Right ventricle myocardium superior (tissue), 1 donor: ENCODE data around the gene ZNF778. TPM values are rescaled to one million over a fixed set of nuclear protein-coding genes. Genes with fewer than 3 reads are reported as not detected.
"Not testable (repeated sequence)": the region's sequence is repeated elsewhere in the genome, so short reads cannot be mapped to it uniquely, and the experiment has no call there.

Experiments
- ATAC-seq: fragments of 200-7000 bp; cut with Tn5 transposase; one replicate; pipeline ENCODE4 v1.9.1; 2020; ENCODE audit warnings: mild to moderate bottlenecking; ENCODE audit not compliant: poor library complexity
- DNase-seq: peaks from one replicate; pipeline ENCODE4 v3.0.0-alpha.2; 2020
- intact Hi-C: fragments of 100-400 bp; cut with DNase I; formaldehyde crosslinking; loops from one replicate; pipeline ENCODE4 v1.11.2; 2022
- total RNA-seq: library from RNA; stranded (reverse); fragmentation: NEBNext Ultra II Directional; extraction: Animal tissue kit (Norgen Biotek cat#: 25700); gene quantifications from one replicate; pipeline ENCODE4 v1.2.1, GENCODE V29; 2021
- donor health status: DM: no; HTN: yes; CAD: no; lungs with severe emphysema.

The ZNF778 gene
- total RNA-seq, 1 donor from 2014 or later = 9.9 TPM

DNA sequence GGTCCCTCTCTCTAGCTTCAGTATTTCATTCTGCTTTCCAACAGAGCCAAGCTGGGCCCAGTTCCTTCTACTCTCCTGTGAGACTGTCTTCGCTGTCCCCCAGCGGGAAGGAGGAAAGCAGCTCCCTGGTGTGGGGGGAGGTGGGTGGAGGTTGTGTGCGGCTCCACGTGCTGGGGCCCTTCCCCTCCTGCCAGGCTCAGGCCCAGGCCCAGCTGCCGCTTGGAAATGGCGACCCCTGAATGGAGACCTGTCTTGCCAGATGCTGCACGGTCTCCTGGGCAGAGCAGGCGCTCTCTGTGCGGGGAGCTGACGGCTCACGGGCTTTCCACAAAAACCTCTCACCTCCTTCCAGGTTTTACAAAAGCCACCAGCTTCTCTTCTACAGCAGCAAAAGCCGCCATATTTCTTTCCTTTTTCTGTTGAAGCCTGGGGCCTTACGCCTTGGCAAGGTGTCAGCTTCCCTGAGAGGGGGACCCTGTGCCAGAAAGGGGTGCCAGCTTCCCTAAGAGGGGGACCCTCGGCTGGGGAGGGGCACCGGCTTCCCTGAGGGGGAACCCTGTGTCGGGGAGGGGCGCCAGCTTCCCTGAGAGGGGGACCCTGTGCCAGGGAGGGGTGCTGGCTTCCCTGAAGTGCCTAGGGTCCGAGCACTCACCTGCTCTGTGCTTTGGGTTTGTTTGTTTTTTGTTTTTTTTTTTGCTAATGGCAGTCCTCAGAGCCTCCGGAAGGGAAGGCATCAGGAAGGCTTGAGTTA lies 47.5 kb downstream of the ZNF778 start:
- intact Hi-C loops = no loop called here
- DNase-seq (peak; percentile 22), ATAC-seq (no peak)

DNA sequence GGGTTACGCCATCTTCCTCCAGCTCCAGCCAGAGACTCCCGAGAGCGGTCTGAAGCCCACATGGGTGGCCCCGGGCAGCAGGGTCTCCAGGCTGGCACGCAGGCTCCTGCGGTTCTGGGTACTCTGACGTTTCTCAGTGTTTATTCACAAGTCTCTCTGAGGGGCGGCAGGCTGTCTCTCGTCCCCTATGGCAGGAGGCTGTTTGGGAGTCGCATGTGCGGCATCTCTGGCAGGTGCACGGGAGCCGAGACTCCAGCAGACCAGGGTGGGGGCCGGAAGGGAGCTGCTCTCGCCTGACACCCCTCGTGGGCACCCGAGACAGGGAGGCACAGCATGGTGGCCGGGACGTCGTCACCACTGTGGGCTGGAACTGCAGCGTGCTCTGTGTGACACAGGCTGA lies 48.1 kb downstream of the ZNF778 start:
- intact Hi-C loops = no loop called here
- ATAC-seq (no peak), DNase-seq (peak; percentile 25)

DNA sequence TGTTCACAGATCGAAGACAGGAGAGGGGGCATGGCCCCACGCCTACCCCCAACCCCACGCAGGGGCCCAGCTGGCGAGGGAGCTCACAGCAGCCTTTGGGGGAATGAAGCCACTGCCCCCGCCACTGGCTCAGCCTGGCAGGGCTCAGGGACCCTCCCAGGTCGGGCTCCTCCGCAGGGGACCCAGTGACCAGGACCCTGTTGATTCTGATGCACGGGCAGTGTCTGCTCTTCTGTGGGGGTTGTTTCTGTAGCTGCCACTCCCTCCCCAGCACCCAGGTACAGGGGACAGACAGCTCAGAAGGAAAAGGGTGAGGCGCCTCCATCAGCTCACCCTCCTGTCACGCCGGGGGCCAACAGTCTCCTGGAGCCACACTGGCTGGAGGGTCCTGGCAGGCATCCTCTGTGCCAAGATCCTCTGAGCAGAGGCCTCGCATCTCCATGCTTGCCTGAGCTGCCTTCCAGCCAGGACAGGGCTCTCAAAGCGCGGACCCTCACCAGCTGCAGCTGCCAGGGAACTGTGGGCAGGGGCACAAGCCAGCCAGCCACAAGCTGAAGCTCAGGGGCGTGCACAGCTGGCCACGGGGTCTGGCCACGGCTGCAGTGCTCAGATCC lies 49.1 kb downstream of the ZNF778 start:
- DNase-seq = peak; percentile 23

DNA sequence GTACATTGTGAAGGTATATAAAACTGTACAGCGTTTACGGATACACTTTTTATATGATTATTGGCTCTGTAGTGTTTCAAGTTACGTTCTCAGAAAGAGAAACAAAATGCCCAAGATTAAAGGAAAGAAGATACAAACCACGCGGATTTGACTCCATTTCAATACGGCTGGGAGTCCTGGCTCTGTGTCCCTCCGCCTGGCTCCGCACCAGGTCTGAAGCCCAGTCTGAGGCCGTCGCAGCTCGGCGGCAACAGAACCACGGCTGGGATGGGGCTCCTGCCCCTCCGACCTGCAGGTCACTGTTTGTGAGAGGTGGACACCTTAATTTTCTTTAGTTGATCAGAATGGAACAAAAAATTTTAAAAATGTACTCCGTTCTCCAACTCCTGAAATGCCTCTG lies 50.2 kb downstream of the ZNF778 start:
- ATAC-seq, intact Hi-C loops, DNase-seq: not testable (repeated sequence)

More for the DNA sequence above, 49.1 kb downstream of the ZNF778 start:
- peak; percentile 9 for ATAC-seq
- intact Hi-C loops = no loop called here

DNA sequence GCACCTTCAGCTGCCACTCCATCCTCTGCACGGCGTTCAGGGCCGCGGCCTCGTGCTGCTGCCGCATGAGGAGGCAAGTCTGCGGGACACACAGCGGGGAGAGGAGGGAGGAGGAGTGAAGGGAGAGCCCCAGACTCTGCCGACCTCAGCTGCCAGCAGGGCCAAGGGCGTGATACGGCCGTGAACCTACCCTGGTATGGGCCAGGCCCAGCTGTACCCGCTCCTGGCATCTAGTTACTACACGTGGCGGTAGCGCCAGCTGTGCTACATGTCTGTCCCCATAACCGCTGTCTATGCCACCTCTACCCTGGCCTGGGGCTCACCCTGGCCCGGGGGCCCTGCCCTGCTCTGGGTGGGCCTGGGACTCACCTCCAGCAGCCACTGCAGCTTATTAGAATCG lies 51.1 kb downstream of the ZNF778 start:
- peak; percentile 24 for DNase-seq
- intact Hi-C loops = no loop called here
- ATAC-seq = no peak

DNA sequence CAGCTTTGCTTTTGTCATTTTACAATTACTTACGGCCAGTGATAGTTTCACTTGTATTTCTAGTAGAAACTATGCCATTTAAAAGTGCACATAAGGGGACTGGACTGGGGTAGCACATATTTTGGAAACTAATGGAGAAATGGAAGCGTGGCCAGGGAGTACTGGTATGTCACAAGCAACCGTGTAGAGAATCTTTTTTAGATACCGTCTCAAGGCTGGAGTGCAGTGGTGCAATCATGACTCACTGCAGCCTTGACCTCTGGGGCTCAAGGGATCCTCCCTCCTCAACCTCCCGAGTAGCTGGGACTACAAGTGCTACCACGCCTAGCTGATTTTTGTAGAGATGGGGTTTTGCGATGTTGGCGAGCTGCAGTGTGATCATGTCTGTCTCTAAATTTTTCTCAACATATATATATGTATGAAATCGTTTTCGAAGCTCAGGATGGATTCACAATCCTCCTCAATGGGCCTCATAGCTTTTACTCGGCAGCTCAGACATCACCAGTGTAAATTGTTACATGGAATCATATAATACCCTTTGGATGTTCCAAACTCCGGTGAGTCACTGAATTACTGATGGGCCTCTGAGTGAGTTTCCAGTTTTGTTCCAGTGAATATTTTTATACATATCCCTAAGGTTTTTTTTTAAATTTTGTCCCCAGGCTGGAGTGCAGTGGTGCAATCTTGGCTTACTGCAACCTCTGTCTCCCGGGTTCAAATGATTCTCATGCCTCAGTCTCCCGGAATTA lies 51.7 kb downstream of the ZNF778 start:
- ATAC-seq (no peak), DNase-seq (peak; percentile 43)
- intact Hi-C loops = no loop called here

DNA sequence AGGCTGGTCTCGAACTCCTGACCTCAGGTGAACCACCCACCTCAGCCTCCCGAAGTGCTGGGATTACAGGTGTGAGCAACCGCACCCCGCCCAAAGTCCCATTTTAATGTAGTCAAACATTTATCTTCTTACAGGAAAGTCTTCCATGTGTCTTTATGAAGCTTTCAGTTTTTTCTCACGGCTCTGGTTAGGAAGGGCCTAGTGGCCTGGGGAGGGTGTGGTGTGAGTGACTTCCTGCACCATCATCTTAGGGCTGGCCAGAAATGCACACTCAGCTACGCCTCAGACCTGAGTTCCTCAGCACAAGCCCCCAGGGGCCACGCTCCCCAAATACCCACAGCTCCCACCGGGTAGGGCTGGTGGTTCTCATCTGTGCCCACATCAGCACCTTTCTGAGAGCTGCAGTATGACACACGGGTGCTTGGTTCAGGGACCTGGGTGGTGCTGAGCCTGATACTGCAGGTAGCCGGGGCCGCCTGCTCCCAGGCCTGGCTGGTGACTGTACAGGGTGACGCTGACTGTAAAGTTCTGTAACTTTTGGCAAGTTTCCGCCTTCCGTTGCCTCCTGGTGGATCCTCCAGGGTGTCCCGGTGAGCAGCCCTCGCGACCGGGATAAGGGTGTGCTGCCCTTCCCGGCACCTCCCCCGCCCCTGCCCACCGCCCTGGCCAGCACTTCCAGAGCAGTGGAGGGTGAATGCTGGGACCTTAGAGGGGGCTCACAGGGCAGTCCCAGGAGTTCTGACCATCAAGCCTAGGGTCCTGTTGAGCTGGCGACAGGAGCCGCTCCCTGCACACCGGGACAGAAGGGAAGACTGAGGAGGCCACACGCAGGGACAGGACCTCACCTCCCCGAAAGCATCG lies 52.5 kb downstream of the ZNF778 start:
- ATAC-seq (no peak), DNase-seq (peak; percentile 29)
- intact Hi-C loops = no loop called here

DNA sequence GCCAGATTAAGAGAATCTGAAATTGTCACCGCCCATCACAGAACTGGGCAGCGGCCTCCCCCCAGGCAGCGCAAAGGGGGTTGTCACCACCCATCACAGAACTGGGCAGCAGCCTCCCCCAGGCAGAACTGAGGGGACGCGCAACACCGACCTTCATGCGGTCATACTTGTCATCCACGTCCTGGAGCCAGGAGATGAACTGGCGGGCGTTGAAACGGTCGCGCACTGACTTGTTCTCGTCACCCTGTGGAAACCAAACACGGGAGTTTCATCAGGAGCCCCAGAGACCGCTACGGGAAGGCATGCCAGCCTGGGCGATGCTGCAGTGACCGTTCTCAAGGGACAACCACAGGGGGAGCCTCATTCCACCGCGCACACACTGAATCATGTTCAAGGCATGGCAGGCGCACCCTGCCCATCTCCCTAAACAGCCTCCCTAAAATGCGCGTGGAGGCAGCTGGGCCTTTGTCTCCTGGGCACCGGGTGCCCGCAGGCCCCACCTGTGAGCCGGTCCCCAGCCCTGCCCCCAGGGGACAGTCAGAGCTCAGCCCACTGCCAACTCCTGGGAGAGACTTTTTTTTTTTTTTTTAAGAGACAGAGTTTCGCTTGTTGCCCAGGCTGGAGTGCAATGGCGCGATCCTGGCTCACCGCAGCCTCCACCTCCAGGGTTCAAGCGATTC lies 53.3 kb downstream of the ZNF778 start:
- DNase-seq (peak; percentile 14), ATAC-seq (no peak)
- intact Hi-C loops = no loop called here

DNA sequence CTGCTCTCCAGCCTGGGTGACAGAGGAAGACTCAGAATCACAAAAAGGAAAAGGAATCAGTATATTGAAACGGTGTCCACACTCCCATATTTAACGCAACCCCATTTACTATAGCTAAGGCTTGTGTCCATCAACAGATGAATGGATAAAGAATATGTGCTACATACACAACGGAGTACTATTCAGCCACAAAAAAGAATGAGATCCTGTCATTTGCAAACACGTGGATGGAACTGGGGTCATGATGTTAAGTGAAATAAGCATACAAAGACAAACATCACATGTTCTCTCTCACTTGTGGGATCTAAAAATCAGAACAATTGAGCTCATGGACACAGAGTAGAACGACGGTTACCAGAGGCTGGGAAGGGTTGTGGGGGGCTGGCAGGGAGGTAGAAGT lies 55.1 kb downstream of the ZNF778 start:
- intact Hi-C loops = no loop called here
- DNase-seq = no peak
- ATAC-seq = no peak

DNA sequence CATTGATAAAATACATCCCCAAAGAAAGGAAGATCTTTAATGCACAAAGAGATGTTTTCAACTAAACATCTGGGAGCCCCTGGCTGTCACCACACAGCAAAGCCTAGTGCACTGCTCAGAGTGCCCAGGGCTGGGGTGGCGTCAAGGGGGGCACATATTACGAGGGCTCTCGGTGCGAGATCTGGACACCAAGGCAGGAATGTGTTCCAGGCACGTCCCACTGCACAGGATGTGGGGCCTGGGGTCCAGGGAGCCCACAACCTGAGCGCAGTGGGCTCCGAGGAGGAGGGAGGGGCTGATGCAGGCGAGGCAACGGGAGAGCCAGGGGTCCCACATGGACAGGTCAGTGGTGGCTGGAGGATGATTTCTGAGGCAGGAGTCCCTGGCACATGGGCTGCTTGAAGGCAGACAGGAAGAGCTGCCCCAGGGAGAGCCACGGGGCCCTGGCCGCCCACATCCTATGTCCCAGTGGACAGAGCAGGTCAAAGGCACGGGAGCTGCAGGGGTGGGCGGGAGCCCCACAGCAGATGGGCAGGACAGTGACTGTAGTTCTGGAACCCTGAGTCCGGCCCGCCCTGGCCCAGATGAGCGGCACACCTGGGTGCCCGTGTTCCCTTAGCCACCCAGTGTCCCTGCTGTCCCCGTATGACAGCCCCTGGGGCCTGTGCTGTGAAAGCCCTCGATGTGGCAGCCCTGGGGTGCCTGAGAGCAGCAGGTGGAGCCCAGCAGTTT lies 56.4 kb downstream of the ZNF778 start:
- intact Hi-C loops = no loop called here
- DNase-seq (peak; percentile 30), ATAC-seq (no peak)

DNA sequence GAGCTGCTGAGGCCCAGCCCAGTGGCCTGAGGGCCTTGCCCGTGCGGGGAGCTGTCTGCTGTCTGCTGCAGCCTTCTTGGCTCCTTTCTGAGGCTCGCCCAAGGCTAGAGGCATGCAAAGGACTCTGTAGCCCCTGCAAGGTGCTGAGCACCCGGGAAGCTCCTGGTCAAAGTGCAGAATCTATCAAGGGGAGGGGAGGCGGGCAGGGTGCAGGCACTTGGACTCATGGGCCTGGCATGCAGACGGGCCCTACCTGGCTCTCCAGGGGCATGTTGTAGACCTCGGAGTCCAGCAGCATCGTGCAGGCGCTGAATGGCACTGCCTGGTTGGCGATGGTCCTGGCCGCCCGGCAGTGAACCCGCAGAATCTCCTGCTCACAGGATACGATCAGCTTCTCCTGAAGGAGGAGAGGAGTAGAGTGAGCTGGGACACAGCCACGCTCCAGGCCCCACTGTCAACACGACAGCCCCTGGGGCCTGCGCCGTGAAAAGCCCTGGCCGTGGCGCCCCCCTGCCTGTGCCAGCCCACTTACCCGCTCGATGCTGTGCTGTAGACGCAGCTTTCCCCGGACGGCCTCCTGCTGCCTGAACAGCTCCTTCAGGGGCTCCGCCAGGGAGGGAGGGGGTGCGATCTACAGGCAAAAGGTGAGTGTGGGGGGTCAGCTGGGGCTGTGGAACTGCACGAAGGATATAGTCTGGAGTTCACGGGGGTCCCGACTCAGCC lies 57.2 kb downstream of the ZNF778 start:
- intact Hi-C loops = no loop called here
- ATAC-seq = no peak
- DNase-seq = peak; percentile 26

DNA sequence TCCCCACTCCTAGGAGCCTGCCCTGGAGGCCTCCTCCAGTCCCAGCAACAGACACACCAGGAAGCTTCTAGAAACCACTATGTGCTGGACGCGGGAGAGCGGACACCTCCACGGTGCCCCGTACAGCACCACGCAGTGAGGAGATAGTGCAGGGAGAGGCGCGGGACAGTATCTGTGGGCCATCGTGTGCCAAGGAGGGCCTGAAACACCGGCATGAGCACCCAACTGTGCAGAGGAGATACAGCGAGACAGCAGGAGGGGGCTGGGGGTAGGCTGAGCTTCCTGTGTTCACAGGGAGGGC lies 57.7 kb downstream of the ZNF778 start:
- peak; percentile 35 for DNase-seq
- intact Hi-C loops = no loop called here
- ATAC-seq = no peak

DNA sequence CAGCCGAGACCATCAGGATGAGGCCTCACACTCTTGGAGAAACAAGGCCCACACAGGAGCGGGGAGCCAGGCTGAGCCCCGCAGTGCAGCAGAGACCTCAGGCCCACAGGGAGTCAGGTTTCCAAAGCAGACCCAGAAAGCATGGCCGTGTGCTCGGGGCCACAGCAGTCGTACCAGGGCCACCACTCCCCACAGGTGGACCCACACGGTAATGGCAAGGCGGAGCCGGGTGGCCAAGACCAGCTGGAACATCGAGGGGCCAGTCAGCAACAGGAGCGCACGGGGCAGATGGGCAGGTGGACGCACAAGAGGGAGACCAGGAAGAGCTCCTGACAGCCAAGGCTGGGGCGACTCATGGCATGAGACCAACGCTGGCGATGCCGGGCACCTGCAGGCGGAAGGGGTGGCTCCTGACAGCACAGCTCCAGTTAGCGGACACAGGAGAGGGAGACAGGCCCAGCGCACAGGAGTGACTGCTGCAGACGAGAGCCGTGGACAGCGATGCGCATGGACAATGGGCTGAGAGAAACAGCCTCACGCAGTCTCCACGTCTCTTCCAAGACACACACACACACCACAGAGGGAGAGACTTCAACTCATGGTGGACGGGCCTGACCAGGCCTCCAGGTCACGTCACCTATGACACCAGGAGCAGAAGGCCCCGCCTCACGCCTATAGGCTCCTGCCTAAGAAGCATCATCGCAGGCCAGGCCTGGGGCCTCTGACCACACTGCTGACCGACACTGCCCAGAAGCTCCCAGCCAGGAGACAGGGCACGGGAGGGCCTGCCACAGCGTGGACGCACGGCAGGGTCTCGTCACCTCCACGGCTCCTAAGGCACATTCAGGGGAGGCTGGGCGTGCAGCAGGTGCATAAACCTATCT lies 58.6 kb downstream of the ZNF778 start:
- ATAC-seq = no peak
- peak; percentile 38 for DNase-seq
- intact Hi-C loops = no loop called here

DNA sequence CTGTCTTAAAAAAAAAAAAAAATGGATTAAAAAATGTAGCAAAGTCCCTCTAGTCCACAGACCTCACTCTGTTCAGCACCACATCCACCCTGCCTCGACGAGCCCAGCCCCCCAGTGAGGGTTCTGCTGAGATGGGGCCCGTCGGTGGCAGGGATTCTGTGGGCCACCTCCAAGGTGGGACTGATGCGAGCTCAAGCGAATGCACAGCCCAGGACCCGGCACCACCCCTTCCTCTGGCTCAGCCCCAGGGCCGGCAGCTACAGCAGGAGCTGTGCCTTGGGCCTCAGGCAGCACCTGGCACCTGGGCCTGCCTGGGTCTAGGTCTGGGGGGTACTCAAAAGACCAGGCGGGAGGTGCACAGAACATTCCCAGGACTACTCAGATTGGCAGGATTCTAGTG lies 59.5 kb downstream of the ZNF778 start:
- ATAC-seq (no peak), DNase-seq (no peak)
- intact Hi-C loops = no loop called here

DNA sequence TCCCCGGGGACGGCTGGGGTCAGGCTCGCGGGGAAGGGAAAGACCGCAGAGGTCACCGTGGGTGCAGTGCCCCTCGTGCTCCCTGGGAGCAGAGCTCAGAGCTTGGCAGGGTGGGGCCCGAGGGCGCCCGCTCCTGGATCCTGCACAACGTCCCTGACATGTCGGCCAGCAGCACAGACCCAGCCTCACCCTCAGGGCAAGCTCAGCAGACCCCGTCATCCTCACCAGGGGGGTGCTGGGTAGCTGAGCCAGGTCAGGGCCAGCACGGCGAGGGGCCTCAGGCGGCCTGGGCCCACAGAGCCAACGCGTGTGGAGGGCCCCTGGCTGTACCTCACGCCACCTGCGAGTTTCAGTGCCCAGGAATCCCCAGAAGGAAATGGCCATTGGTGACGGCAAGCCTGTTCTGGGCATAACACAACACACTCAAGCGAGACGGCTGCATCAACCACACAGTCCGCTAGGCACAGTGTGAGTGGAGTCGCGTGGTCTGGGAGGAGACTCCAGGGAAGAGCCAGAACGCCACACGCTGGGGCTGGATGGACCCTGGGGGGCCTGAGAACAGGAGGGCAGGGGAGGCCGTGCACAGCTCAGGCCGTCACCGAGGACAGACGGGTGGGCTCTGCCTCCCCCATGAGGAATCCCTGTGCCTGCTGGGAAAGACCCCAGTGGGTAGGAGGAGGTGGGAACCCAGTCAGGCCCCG lies 60.3 kb downstream of the ZNF778 start:
- intact Hi-C loops = no loop called here
- DNase-seq = no peak
- ATAC-seq = peak; percentile 16
